ENCODE measurements around the gene SMC6.

Gene SMC6

DNA sequence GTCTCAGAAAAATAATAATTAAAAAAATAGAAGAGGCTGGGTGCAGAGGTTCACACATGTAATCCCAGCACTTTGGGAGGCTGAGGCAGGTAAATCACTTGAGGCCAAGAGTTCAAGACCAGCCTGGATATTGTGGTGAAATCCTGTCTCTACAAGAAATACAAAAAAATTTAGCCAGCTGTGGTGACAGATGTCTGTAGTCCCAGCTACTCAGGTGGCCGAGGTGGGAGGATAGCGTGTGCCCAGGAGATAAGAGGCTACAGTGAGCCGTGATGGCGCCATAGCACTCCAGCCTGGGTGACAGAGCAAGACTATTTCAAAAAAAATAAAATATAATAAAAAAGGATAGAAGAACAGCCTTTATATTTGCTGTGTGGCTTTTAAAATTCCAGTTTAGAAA lies 35.9 kb downstream of the SMC6 start:
- DNase-seq (ENCODE audit: low spot score), result no peak

DNA sequence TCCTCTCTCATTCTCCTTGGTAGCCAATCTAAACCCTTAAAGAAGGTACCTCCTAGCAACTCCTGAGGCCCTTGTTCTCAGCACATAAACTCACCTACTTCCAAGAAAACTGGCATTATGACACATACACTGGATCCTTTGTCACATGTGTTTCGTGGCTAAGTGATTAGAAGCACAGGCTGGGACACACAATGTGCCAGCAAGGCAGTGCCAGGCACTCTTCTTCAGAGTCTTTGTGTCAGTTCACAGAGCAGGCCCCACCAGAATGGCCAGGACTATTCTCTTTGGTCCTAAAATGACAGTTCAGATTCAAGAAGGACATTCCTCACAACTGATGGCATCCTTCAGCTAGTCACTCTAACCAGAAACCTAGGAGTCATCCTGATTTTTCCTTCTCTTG lies 40.3 kb downstream of the SMC6 start:
- DNase-seq (ENCODE audit: low spot score), result peak; percentile 53

DNA sequence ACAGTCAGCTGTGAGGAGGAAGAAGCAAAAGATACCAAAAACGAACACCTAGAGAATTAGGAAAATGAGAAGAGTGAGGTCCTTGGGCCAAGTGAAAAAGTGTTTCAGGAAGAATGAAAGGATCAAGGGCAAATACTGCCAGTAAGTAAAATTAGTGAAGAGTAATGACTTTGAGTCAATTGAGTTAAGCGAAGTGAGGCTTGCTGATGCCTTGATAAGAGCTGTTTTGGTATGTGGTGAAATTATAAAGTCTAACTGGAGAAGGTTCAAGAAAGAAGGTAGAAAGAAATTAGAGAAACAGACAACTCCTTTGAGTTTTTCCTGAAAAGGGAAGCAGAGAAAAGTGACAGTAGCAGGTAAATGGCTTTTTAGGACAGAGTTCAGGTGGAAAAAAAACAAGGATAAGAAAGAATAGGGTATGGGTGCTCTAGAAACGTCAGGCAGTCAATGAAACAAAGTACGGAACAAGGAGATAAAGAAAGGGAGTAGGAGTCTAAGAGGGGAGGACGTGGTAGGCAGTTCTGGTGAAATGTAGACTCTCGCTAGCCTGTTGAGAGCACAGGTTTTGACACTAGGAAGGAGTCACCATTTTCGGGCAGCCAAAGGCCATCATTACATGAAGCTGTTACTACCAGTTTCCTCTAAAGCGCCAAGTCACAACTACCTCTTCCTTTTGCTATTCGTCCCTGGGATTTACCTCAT lies 42.9 kb downstream of the SMC6 start:
- DNase-seq (ENCODE audit: low spot score), result no peak

GRCh38 chr2:17709897-17710296 lies 43.7 kb downstream of the SMC6 start:
- no peak for DNase-seq (ENCODE audit: low spot score)

DNA sequence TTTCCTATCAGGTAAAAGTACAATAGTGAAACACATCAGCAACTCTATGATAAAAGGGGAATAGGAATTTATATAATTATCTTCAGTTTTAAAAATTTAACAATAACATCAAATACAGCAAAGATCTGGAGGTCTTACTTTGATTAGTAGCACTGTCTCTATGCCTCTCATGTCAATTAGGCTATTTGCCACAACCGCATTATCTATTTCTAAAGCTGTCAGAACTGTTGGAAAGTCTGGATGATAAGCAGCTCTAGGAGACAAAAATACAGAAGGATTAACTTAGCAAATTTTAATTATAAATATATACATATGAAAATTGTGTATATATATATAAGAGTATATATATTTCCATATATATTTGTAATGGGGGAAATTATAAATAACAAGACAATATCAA lies 45.1 kb downstream of the SMC6 start:
- no peak for DNase-seq (ENCODE audit: low spot score)

GRCh38 chr2:17706845-17707244 lies 46.8 kb downstream of the SMC6 start:
- DNase-seq (ENCODE audit: low spot score), result no peak

GRCh38 chr2:17690776-17691175 lies 62.8 kb downstream of the SMC6 start:
- DNase-seq (ENCODE audit: low spot score), result no peak

DNA sequence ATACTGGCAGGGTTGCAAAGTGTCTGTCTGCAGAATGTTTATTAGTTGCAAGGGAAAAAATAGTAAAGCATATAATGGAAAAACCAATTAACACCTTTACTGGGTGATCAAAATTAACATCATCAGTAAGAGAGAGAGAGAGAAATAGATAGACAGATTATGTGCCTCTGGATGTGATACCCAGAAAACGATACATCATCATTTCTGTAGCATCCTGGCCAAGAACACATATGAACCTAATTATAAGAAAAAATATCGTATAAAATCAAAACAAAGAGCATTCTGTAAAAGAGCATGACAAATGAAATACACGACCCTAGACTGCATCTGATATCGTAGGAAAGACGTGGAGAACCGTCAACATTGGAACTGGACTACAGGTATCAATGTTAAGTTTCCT lies 64.6 kb downstream of the SMC6 start:
- no peak for DNase-seq (ENCODE audit: low spot score)

GRCh38 chr2:17688600-17688999 lies 65.0 kb downstream of the SMC6 start:
- DNase-seq (ENCODE audit: low spot score), result no peak

GRCh38 chr2:17683981-17684380 lies 69.6 kb downstream of the SMC6 start:
- no peak for DNase-seq (ENCODE audit: low spot score)

GRCh38 chr2:17682098-17682857 lies 71.3 kb downstream of the SMC6 start:
- DNase-seq (ENCODE audit: low spot score), result no peak

GRCh38 chr2:17680119-17680518 lies 73.5 kb downstream of the SMC6 start:
- DNase-seq (ENCODE audit: low spot score), result no peak

GRCh38 chr2:17674817-17675216 lies 78.8 kb downstream of the SMC6 start:
- no peak for DNase-seq (ENCODE audit: low spot score)

DNA sequence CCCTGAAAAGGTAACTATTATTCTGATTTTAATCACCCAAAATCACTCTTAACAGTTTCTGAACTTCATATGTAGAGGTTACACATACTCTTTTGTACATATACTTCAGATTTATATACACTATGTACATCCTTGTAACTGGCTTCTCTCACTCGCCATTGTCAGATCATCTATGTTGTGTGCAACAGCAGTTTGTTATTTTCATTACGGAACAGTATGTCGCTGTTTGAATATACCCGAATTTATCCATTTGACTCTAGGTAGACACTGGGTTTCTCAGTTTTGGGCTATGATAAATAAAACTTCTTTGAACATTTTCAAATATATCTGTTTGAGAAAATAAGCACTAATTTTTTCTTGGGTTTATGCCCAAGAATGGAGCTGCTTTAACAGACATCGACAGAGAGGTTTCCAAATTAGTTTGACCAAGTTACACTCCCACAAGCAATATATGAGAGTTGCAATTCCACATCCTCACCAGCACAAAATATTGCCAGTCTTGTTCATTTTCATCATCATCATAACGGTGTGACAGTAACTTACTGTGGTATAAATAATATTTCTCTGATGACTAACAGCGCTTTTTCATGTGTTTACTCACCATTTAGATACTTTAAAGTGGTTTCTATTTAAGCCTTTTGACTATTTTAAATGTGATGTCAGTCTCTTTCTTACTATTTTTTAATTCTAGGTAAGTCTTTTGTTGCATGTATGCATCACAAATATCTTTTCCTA lies 80.9 kb downstream of the SMC6 start:
- DNase-seq (ENCODE audit: low spot score), result no peak

- no peak for DNase-seq (ENCODE audit: low spot score)
These were observed 85.7 kb downstream of the SMC6 start for GRCh38 chr2:17667898-17668297.

DNA sequence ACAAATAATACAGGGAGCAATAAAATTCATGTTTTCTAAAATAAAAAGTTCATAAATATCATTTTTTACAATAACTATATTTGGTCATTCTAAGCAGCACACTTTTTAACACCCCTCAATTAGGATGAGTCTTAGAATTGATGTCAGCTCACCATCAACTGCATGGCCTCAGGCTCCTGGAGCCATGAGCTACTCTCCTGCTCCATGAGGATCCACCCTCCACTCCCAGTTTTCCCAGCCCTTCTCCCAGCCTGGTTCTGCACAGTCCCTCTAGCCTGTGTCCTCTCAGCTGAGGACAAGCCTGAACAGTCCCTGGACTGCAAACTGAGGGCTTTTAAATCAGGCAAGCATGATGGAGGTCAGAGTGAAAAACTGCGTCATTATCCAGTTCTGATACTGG lies 89.1 kb downstream of the SMC6 start:
- no peak for DNase-seq (ENCODE audit: low spot score)

DNA sequence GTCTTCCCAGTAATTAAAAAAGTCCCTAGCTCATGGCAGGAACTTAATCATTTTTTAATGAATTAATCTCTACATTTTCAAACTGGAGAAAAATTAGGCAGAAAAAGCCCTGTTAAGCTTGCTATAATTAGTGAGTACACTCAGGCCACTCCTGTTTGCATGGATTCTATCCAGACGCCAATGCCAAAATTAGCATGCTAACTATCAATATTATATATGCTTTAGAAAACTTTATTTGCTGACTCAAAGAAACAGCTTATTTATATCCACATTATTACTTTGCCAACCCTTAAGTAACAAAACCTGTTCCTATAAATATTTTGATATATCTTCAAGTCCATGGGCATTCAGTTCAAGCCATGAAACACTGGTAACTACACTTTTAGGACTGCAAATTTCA lies 90.9 kb downstream of the SMC6 start:
- DNase-seq (ENCODE audit: low spot score), result no peak

DNA sequence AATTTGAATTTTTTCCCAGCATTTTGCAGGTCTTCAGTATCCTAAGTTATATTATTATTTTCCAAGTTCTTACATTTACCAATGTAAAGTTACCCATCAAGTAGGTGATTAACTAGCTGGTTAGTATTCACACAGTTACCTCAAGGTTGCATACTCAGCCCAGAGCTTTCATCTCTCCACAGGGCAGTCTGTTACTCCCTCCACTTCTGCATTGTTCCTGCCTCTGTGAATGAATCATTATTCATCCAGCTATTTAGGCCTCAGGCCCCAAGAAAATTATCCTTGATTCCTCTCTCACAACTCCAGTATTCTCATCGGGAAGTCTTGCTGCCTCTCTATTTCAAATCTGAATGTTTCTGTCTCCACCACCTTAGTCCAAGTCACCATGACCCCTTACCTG lies 92.2 kb downstream of the SMC6 start:
- no peak for DNase-seq (ENCODE audit: low spot score)

DNA sequence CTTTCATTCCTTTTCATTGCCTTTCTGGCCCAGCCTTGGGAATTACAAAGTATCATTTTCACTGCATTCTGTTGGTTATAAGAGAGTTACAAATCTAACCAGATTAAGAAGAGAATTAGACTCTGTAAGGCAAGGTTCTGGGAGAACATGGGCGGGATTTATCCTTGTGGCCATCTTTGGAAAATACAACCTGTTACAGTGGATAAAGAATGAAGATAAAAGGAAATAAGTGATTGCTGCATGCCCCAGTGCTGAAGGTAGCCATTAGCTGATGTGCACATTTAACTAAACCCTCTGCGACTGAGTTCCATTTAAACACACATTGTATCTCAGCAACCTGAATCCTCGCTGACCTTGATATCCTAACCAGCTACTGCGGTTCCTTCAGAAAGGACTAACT lies 93.4 kb downstream of the SMC6 start:
- no peak for DNase-seq (ENCODE audit: low spot score)

GRCh38 chr2:17658251-17658843 lies 95.3 kb downstream of the SMC6 start:
- DNase-seq (ENCODE audit: low spot score), result no peak

GRCh38 chr2:17657759-17658158 lies 95.9 kb downstream of the SMC6 start:
- DNase-seq (ENCODE audit: low spot score), result no peak

DNA sequence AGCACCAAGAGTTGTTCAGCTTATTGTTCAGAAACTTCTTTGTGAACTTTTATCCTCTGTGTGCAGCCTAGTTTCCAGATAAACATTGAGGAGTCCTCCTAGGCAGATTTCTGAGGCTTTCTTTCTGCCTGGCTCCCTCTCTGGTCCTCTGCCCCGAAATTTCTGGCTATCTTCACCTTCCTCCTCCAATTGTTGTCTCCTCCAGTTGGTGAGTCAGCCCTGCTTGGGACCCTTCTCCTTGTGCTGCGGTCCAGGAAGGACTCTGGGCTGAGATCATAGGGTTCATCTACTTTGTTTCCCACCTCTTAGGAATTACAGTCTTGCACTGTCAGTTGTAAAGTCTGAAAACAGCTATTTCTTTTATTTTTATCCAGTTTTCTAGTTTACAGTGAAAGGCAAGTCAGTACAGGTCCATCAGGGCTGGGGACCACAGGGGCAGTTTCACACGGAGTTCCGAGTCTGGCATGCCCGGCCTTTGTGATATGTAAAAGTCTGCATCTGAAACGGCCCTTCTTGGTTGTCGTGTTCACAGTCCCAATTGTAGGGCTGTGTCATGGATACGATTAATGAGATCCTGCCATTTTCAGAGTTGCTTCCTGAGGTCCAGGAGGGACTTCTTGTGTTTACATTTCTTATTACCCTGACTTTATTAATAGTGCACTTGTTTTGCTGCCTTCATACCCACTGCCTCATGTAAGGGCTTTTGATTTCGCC lies 100.8 kb downstream of the SMC6 start:
- DNase-seq (ENCODE audit: low spot score), result no peak
